Measurements from ENCODE around the gene DELE1.

The DELE1 gene

DNA sequence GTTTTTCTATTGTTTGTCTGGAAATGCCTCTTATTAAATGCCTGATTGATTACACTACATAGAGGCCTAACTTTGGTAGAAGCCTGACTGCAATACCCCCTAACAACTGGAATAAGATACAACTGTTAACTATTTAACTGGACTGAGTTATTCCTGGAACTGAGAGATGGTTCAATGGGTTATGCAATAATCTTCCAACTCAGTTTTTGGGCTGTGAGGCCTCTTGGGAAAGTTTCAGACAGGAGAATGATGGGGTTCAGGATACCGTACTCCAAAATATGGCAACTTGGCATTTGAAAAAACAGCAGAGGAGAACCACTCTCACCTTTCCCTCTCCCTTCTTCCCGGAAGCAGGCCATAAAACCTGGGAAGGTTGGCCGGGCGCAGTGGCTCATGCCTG is 26.2 kb upstream of the DELE1 start:
- no peak for DNase-seq (ENCODE audit: low read depth)
- TF ChIP-seq, protein P1, sequence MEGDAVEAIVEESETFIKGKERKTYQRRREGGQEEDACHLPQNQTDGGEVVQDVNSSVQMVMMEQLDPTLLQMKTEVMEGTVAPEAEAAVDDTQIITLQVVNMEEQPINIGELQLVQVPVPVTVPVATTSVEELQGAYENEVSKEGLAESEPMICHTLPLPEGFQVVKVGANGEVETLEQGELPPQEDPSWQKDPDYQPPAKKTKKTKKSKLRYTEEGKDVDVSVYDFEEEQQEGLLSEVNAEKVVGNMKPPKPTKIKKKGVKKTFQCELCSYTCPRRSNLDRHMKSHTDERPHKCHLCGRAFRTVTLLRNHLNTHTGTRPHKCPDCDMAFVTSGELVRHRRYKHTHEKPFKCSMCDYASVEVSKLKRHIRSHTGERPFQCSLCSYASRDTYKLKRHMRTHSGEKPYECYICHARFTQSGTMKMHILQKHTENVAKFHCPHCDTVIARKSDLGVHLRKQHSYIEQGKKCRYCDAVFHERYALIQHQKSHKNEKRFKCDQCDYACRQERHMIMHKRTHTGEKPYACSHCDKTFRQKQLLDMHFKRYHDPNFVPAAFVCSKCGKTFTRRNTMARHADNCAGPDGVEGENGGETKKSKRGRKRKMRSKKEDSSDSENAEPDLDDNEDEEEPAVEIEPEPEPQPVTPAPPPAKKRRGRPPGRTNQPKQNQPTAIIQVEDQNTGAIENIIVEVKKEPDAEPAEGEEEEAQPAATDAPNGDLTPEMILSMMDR (IDR thresholded peaks at IDR 0.05; ENCODE audit: insufficient read depth, low read depth, low read length, missing control alignments) = no peak
- H3K4me3 ChIP-seq (ENCODE audit: low read length) = no peak overlapping the region

DNA sequence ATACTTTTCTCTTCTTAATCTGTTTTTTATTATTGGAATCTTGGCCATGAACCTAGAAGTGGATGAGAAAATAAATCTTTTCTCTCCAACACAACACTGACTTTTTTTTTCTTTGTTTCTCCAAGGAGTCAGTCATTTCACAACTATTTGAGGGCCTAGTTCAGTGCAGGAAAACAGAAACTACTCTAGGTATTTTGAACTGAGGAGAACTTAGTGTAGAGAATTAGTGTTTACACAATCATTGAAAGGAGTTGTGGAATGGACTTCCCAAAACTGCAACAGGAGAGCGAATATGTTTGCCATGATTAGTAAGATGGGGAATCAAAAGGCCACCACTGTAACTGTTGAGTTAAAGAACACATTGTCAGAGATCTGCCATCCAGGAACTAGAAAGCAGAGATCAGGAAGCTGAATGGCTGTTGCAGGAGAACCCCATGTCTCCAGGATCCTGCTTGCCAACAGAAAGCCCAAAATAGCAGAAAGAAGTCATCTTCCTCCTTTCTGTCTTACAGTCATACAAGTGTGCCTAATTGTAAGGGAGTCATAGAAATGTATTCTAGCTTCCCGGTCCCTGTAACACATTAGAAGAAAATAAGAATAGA is 25.1 kb upstream of the DELE1 start:
- no peak overlapping the region for H3K4me3 ChIP-seq (ENCODE audit: low read length)
- no peak for DNase-seq (ENCODE audit: low read depth)

DNA sequence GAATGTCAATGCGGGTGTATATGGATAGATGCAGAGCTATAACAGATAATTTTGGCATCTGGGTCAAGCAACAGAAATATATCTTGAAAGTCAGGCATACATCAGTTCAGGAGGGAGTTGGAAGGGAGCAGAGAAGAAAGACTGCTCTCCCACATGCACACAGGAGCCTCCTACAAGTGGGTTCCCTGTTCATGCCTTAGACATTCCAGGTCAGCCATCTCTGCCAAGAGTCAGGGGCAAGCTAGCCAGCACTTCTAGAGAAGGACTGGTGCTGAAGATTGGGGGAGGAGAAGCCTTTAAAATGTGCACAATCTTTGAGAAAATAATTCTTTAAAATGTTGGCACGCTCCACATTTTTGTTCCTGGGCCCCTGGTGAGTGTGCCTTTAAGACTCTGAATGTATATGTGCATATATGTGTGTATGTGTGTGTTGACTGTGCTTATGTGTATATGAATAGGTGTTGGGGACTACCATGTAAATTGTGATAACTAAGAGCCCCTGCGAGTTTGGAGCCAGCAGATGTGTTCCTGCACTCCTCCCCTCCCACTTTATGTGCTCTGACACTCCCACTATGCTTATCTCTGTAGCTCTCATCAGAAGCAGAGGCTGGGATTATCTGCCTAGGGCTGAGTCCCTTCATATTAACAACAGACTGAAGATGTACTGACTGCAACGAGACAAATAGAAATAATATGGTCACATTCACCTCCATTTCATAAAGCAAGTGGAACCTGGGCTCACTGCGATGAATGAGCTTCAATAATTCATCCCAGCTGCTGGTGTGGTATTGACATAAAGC is 21.5 kb upstream of the DELE1 start:
- TF ChIP-seq, protein P1 (IDR thresholded peaks at IDR 0.05; ENCODE audit: insufficient read depth, low read depth, low read length, missing control alignments) = no peak
- no peak overlapping the region for H3K4me3 ChIP-seq (ENCODE audit: low read length)
- no peak for DNase-seq (ENCODE audit: low read depth)

More for the DNA sequence above, 25.1 kb upstream of the DELE1 start:
- TF ChIP-seq, protein P1 (IDR thresholded peaks at IDR 0.05; ENCODE audit: insufficient read depth, low read depth, low read length, missing control alignments) = no peak

DNA sequence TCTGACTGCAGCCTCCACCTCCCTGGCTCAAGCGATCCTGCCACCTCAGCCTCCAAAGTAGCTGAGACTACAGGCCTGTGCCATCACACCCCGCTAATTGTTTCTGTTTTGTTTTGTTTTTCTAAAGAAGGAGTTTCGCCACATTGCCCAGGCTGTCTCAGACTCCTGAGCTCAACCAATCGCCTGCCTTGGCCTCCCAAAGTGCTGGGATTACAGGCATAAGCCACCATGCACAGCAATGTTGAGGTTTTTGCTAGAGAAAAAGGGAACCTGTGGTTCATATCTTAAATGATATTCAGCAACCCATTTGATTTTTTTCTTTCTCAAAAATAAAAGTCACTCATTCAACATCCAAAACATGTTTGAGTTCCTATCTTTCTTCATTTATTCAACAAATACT is 20.4 kb upstream of the DELE1 start:
- DNase-seq (ENCODE audit: low read depth) = no peak
- TF ChIP-seq, protein P1 (IDR thresholded peaks at IDR 0.05; ENCODE audit: insufficient read depth, low read depth, low read length, missing control alignments) = no peak
- no peak overlapping the region for H3K4me3 ChIP-seq (ENCODE audit: low read length)

DNA sequence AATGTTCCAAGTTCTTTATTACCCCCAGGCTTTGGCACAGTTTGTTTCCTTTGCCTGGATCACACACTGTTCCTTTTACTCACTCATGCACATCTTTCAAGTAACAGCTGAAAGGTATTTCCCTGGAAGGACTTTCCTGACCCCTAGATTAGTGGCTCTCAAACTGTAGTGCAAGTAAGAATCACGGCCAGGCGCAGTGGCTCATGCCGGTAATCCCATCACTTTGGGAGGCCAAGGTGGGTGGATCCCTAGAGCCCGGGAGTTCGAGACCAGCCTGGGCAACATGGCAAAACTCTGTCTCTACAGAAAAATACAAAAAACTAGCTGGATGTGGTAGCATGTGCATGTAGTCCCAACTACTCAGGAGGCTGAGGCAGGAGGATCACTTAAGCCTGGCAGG is 19.1 kb upstream of the DELE1 start:
- DNase-seq (ENCODE audit: low read depth) = no peak
- no peak overlapping the region for H3K4me3 ChIP-seq (ENCODE audit: low read length)
- TF ChIP-seq, protein P1 (IDR thresholded peaks at IDR 0.05; ENCODE audit: insufficient read depth, low read depth, low read length, missing control alignments) = no peak

DNA sequence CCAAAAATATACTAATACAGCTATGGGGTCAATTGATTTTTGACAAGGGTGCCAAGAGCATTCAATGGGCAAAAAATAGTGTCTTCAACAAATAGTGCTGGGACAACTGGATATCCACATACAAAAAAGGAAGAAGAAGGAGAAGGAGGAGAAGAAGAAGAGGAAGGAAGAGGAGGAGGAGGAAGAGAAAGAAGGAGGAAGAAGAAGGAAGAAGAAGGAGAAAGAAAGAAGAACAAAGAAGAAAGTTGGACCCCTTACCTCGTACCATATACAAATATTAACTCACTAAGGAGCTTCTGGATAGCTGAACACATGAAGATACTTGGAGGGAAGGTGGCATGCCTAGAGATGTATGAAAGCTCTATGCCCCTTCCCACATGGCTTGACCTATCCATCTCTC is 17.2 kb upstream of the DELE1 start:
- TF ChIP-seq, protein P1 (IDR thresholded peaks at IDR 0.05; ENCODE audit: insufficient read depth, low read depth, low read length, missing control alignments) = no peak
- no peak for DNase-seq (ENCODE audit: low read depth)
- H3K4me3 ChIP-seq (ENCODE audit: low read length) = no peak overlapping the region

Measured in epithelial cell of esophagus (primary cell).